ENCODE results near the gene LRIF1.

DNA sequence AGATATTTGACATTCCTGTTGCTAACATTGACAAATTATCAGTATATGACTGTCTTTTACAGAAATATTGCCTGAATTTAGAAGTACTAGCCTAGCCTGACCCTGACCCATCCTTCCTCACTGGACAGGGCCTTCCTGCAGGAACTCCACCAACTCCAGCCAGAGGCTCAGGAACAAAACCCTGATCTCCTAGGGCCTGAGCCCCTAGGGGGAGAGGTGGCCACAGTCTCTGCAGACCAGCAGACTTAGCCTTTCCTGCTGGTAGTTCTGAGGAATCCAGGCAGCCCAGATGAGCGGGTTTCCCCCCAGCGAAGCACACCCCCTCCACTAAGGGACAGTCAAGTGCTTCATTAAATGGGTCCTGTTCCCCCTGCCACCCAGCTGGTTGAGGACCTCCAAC lies 44.3 kb upstream of the LRIF1 start:
- TF ChIP-seq, protein P1, sequence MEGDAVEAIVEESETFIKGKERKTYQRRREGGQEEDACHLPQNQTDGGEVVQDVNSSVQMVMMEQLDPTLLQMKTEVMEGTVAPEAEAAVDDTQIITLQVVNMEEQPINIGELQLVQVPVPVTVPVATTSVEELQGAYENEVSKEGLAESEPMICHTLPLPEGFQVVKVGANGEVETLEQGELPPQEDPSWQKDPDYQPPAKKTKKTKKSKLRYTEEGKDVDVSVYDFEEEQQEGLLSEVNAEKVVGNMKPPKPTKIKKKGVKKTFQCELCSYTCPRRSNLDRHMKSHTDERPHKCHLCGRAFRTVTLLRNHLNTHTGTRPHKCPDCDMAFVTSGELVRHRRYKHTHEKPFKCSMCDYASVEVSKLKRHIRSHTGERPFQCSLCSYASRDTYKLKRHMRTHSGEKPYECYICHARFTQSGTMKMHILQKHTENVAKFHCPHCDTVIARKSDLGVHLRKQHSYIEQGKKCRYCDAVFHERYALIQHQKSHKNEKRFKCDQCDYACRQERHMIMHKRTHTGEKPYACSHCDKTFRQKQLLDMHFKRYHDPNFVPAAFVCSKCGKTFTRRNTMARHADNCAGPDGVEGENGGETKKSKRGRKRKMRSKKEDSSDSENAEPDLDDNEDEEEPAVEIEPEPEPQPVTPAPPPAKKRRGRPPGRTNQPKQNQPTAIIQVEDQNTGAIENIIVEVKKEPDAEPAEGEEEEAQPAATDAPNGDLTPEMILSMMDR (IDR thresholded peaks at IDR 0.05), result no peak
- TF ChIP-seq POLR2AphosphoS5 (IDR thresholded peaks at IDR 0.05) (no peak), EP300 (IDR thresholded peaks at IDR 0.05) (no peak), POLR2A (IDR thresholded peaks at IDR 0.05) (no peak)
